ENCODE data around the gene SLC48A1. TPM values are rescaled to one million over a fixed set of nuclear protein-coding genes. Genes with fewer than 3 reads are reported as not detected.

SLC48A1 gene
- polyA plus RNA-seq, 1 of the 3 experiments (the other 2 are of a cell fraction): 7.3 TPM

DNA sequence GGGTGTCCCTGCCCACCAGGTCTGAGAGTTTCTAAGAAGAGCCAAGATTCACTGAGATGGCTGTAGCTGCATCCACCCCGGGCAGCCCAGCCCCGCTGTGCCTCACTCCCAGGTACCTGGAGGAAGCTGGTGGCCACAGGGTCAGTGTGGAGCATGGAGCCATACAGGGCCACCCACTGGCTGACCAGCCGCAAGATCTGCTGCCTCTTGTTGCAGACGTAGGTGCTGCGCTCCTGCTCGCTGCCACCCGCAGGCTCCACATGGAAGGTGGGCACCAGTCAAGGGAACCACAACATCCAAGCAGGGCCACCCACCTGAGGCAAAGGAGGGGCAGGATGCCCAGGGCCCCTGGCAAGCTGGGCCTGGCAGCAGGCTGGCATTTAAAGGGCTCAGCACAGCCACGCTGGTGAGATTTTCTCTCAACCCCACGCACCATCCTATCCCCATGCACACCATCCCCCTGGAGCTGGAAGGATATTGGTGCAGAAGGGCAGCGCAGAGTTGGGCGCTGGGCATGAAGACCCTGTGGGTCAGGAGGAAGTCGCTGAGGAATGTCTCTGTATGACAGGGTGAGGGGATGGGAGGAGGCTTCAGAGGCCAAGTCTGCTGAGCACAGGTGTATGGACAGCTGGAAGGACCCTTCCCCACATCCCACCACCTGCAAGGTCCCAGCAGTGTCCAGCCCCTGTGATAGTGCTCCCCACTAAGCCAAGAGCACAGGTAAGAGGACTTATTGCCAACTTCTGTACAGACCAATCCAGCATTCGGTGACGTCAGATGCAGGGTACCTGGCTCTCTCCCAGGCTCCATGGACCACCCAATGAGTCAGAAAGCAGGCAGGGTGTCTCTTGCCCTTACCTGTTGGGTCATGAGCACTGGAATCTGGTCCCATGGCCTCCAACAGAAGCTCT lies 25.2 kb upstream of the SLC48A1 start:
- H4K20me1 ChIP-seq (ENCODE audit: insufficient read depth): no peaks in the 10 kb centered on the region
- DNase-seq: no peak
- WGBS (ENCODE audit: low lambda C conversion rate): 70% methylated on average over 8 of the region's 14 CpGs
- H3K9me3 ChIP-seq: no peaks in the 10 kb centered on the region
- peaks cover under 1 to 26% of the 10 kb centered on the region in 2 experiments; a peak in 3 of 4 replicates for H3K4me1 ChIP-seq (ENCODE audit: control insufficient read depth in 1 of 2, insufficient read depth in 2 of 2, low read depth in 1 of 2, low read length in 1 of 2)
- no peak overlapping the region for H3K27ac ChIP-seq (ENCODE audit: low read depth in 2 of 2, low read length in 1 of 2)
- TF ChIP-seq, protein P1, sequence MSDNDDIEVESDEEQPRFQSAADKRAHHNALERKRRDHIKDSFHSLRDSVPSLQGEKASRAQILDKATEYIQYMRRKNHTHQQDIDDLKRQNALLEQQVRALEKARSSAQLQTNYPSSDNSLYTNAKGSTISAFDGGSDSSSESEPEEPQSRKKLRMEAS (IDR thresholded peaks at IDR 0.05; ENCODE audit: low read depth): no peak
- TF ChIP-seq EZH2phosphoT487 (IDR thresholded peaks at IDR 0.05; ENCODE audit: borderline replicate concordance, low read depth): no peak
- ChIA-PET POLR2A (no interaction called here), CTCF (interaction anchor here (0.6 to 18.0 kb wide), 7 partner anchors 9 to 91 kb away, joined by 3 to 435 read pairs (median 3); partner anchors contain the start of genes RAPGEF3 and SLC48A1)
- no peaks in the 10 kb centered on the region for H3K36me3 ChIP-seq (replicated peaks in 1 of 2; ENCODE audit: control insufficient read depth in 1 of 2, insufficient read depth in 2 of 2, low read length in 1 of 2)
- no peaks in the 10 kb centered on the region for H3K79me2 ChIP-seq (ENCODE audit: insufficient read depth)
- no peaks in the 10 kb centered on the region for H3K9me2 ChIP-seq
- H3K4me2 ChIP-seq: no peak overlapping the region
- no peak overlapping the region for H2AFZ ChIP-seq (ENCODE audit: low read depth)
- H3K27me3 ChIP-seq (ENCODE audit: insufficient read depth): no peaks in the 10 kb centered on the region
- H3K4me3 ChIP-seq (ENCODE audit: low read depth in 2 of 2, low read length in 1 of 2): no peak overlapping the region
- H3F3A ChIP-seq (replicated peaks; ENCODE audit: insufficient read depth): no peaks in the 10 kb centered on the region
- H3K9ac ChIP-seq: no peak overlapping the region

DNA sequence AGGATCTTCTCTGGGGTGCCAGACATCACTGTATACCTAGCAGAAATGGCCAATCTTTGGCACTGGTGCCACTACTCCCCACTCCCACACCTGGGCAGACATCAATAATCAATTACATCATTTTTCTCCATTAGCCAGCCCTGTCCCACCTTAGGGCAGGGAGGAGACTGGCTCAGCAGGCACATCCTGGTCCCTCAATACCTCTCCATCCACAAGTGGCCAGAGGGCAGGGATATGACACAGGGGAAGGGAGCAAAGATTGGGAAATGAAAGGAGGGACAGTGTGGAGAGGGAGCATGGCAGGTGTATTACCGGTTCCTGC lies 24.6 kb upstream of the SLC48A1 start:
- ChIA-PET POLR2A (no interaction called here), CTCF (interaction anchor here (0.6 to 18.0 kb wide), 6 partner anchors 8 to 91 kb away, joined by 3 to 435 read pairs (median 4); partner anchors contain the start of genes RAPGEF3 and SLC48A1)
- Histone ChIP-seq H3K4me2 (no peak overlapping the region), H3K79me2 (ENCODE audit: insufficient read depth) (no peaks in the 10 kb centered on the region), H4K20me1 (ENCODE audit: insufficient read depth) (no peaks in the 10 kb centered on the region), H3K27me3 (ENCODE audit: insufficient read depth) (no peaks in the 10 kb centered on the region), H3K9me3 (no peaks in the 10 kb centered on the region), H3K36me3 (replicated peaks in 1 of 2; ENCODE audit: control insufficient read depth in 1 of 2, insufficient read depth in 2 of 2, low read length in 1 of 2) (no peaks in the 10 kb centered on the region), H3F3A (replicated peaks; ENCODE audit: insufficient read depth) (no peaks in the 10 kb centered on the region), H3K9me2 (no peaks in the 10 kb centered on the region), H2AFZ (ENCODE audit: low read depth) (no peak overlapping the region), H3K4me3 (ENCODE audit: low read depth in 2 of 2, low read length in 1 of 2) (no peak overlapping the region), H3K4me1 (ENCODE audit: control insufficient read depth in 1 of 2, insufficient read depth in 2 of 2, low read depth in 1 of 2, low read length in 1 of 2) (peaks cover 7 to 27% of the 10 kb centered on the region in 2 experiments; a peak in 3 of 4 replicates), H3K9ac (no peak overlapping the region), H3K27ac (ENCODE audit: low read depth in 2 of 2, low read length in 1 of 2) (no peak overlapping the region)
- no peak for DNase-seq
- WGBS (ENCODE audit: low lambda C conversion rate): 43% methylated on average over 1 of the region's 1 CpG
- TF ChIP-seq, protein P2, sequence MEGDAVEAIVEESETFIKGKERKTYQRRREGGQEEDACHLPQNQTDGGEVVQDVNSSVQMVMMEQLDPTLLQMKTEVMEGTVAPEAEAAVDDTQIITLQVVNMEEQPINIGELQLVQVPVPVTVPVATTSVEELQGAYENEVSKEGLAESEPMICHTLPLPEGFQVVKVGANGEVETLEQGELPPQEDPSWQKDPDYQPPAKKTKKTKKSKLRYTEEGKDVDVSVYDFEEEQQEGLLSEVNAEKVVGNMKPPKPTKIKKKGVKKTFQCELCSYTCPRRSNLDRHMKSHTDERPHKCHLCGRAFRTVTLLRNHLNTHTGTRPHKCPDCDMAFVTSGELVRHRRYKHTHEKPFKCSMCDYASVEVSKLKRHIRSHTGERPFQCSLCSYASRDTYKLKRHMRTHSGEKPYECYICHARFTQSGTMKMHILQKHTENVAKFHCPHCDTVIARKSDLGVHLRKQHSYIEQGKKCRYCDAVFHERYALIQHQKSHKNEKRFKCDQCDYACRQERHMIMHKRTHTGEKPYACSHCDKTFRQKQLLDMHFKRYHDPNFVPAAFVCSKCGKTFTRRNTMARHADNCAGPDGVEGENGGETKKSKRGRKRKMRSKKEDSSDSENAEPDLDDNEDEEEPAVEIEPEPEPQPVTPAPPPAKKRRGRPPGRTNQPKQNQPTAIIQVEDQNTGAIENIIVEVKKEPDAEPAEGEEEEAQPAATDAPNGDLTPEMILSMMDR (IDR thresholded peaks at IDR 0.05): no peak
- no peak for TF ChIP-seq YY1 (IDR thresholded peaks at IDR 0.05; ENCODE audit: low read depth)
- TF ChIP-seq TAF1 (IDR thresholded peaks at IDR 0.05; ENCODE audit: borderline replicate concordance, low read depth, low read length): no peak
- TF ChIP-seq FOXJ3 (CRISPR knock-in tag; IDR thresholded peaks at IDR 0.05): no peak
- TF ChIP-seq RAD21 (IDR thresholded peaks at IDR 0.05; ENCODE audit: low read length): no peak
- TF ChIP-seq, protein P3, sequence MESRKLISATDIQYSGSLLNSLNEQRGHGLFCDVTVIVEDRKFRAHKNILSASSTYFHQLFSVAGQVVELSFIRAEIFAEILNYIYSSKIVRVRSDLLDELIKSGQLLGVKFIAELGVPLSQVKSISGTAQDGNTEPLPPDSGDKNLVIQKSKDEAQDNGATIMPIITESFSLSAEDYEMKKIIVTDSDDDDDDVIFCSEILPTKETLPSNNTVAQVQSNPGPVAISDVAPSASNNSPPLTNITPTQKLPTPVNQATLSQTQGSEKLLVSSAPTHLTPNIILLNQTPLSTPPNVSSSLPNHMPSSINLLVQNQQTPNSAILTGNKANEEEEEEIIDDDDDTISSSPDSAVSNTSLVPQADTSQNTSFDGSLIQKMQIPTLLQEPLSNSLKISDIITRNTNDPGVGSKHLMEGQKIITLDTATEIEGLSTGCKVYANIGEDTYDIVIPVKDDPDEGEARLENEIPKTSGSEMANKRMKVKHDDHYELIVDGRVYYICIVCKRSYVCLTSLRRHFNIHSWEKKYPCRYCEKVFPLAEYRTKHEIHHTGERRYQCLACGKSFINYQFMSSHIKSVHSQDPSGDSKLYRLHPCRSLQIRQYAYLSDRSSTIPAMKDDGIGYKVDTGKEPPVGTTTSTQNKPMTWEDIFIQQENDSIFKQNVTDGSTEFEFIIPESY (IDR thresholded peaks at IDR 0.05; ENCODE audit: borderline replicate concordance, low read depth): no peak
- no peak for TF ChIP-seq CHD2 (IDR thresholded peaks at IDR 0.05; ENCODE audit: low read length, partially characterized antibody)
- TF ChIP-seq FOXM1 (IDR thresholded peaks at IDR 0.05; ENCODE audit: low read depth): no peak
- TF ChIP-seq POLR2AphosphoS5 (IDR thresholded peaks at IDR 0.05; ENCODE audit: low read depth, low read length): no peak
- TF ChIP-seq NRF1 (IDR thresholded peaks at IDR 0.05; ENCODE audit: low read depth, low read length): no peak
- TF ChIP-seq, protein P4, sequence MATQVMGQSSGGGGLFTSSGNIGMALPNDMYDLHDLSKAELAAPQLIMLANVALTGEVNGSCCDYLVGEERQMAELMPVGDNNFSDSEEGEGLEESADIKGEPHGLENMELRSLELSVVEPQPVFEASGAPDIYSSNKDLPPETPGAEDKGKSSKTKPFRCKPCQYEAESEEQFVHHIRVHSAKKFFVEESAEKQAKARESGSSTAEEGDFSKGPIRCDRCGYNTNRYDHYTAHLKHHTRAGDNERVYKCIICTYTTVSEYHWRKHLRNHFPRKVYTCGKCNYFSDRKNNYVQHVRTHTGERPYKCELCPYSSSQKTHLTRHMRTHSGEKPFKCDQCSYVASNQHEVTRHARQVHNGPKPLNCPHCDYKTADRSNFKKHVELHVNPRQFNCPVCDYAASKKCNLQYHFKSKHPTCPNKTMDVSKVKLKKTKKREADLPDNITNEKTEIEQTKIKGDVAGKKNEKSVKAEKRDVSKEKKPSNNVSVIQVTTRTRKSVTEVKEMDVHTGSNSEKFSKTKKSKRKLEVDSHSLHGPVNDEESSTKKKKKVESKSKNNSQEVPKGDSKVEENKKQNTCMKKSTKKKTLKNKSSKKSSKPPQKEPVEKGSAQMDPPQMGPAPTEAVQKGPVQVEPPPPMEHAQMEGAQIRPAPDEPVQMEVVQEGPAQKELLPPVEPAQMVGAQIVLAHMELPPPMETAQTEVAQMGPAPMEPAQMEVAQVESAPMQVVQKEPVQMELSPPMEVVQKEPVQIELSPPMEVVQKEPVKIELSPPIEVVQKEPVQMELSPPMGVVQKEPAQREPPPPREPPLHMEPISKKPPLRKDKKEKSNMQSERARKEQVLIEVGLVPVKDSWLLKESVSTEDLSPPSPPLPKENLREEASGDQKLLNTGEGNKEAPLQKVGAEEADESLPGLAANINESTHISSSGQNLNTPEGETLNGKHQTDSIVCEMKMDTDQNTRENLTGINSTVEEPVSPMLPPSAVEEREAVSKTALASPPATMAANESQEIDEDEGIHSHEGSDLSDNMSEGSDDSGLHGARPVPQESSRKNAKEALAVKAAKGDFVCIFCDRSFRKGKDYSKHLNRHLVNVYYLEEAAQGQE (IDR thresholded peaks at IDR 0.05; ENCODE audit: low read depth, low read length): no peak
- TF ChIP-seq JUND (IDR thresholded peaks at IDR 0.05): no peak
- no peak for TF ChIP-seq SMC3 (IDR thresholded peaks at IDR 0.05; ENCODE audit: low read depth, low read length)
- TF ChIP-seq RXRA (IDR thresholded peaks at IDR 0.05; ENCODE audit: borderline replicate concordance, low read depth): no peak
- no peak for TF ChIP-seq FOSL2 (IDR thresholded peaks at IDR 0.05; ENCODE audit: borderline replicate concordance, low read depth)
- TF ChIP-seq, protein P5, sequence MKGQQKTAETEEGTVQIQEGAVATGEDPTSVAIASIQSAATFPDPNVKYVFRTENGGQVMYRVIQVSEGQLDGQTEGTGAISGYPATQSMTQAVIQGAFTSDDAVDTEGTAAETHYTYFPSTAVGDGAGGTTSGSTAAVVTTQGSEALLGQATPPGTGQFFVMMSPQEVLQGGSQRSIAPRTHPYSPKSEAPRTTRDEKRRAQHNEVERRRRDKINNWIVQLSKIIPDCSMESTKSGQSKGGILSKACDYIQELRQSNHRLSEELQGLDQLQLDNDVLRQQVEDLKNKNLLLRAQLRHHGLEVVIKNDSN (IDR thresholded peaks at IDR 0.05; ENCODE audit: borderline replicate concordance, low read depth): no peak
- no peak for TF ChIP-seq ELF1 (IDR thresholded peaks at IDR 0.05)

Data from SK-N-SH (cell line).